H1 (cell line): ENCODE measurements around the gene ADCY2. TPM values are rescaled to one million over a fixed set of nuclear protein-coding genes. Genes with fewer than 3 reads are reported as not detected.

Source experiments
- ATF3 ChIP-seq: IDR thresholded peaks from 2 replicates; pipeline ENCODE4 v1.6.1; 2011; ENCODE audit warnings: low read depth, mild to moderate bottlenecking, low read length; ENCODE audit not compliant: insufficient read depth
- KDM1A ChIP-seq: fragments of 200-600, 300-600 bp; sonication (generic); IDR thresholded peaks from 2 replicates; pipeline ENCODE4 v1.7.1; 2016; ENCODE audit warnings: mild to moderate bottlenecking, low read length, borderline replicate concordance
- polyA plus RNA-seq, 7 experiments: library from polyadenylated mRNA; depleted of rRNA in 3 of 7; stranded (reverse) in 5 of 7; unstranded in 2 of 7; fragments of >200 nt in 5 of 7; fragments of 200-250 nt in 2 of 7; gene quantifications; 1 replicate in 5 of 7; 2 replicates in 1 of 7; 4 replicates in 1 of 7; pipeline versions ENCODE4 v1.2.1 to v1.2.3, GENCODE V29; 2011 to 2013; ENCODE audit warnings: missing spikeins in 2 of 7, mixed read lengths in 2 of 7
- total RNA-seq: library from RNA; stranded (reverse); fragmentation: NEBNext Ultra II Directional; extraction: Animal tissue kit (Norgen Biotek cat#: 25700); gene quantifications from 2 replicates; pipeline ENCODE4 v1.2.1, GENCODE V29; 2021

The ADCY2 gene
- total and polyA plus RNA-seq, 2 of the 8 experiments (the other 6 are each of a cell fraction or from before 2014, with no cell fraction given) = 35.8 to 122 TPM

GRCh38 chr5:7682379-7682778 lies 286.4 kb downstream of the ADCY2 start (continued):
- no peak for TF ChIP-seq KDM1A
- TF ChIP-seq ATF3 = no peak
